ENCODE measurements around the gene TTLL10.
"Not testable (repeated sequence)": the region's sequence is repeated elsewhere in the genome, so short reads cannot be mapped to it uniquely, and the experiment has no call there.

TTLL10 gene

GRCh38 chr1:1142352-1142751, 31.3 kb upstream of the TTLL10 start:
- not testable (repeated sequence) for DNase-seq (ENCODE audit: low read depth); H3K9me3 ChIP-seq (ENCODE audit: control insufficient read depth, low read length); H3K4me3 ChIP-seq (ENCODE audit: low read length); H3K36me3 ChIP-seq (ENCODE audit: control insufficient read depth, insufficient read depth, low read length, severe bottlenecking); H3K4me1 ChIP-seq (ENCODE audit: control insufficient read depth, insufficient read depth, low read length); H3K9ac ChIP-seq (ENCODE audit: low read length)
- H3K27me3 ChIP-seq (replicated peaks; ENCODE audit: control insufficient read depth, insufficient read depth, low read length) = peaks cover 11% of the 10 kb centered on the region

GRCh38 chr1:1142844-1143243, 30.8 kb upstream of the TTLL10 start:
- no peak for DNase-seq (ENCODE audit: low read depth)
- Histone ChIP-seq H3K9ac (ENCODE audit: low read length) (no peak overlapping the region), H3K27me3 (replicated peaks; ENCODE audit: control insufficient read depth, insufficient read depth, low read length) (peaks cover 13% of the 10 kb centered on the region), H3K4me1 (ENCODE audit: control insufficient read depth, insufficient read depth, low read length) (no peaks in the 10 kb centered on the region), H3K36me3 (ENCODE audit: control insufficient read depth, insufficient read depth, low read length, severe bottlenecking) (no peaks in the 10 kb centered on the region), H3K9me3 (ENCODE audit: control insufficient read depth, low read length) (no peaks in the 10 kb centered on the region), H3K4me3 (ENCODE audit: low read length) (no peak overlapping the region)

- Histone ChIP-seq H3K27me3 (replicated peaks; ENCODE audit: control insufficient read depth, insufficient read depth, low read length) (peaks cover 17% of the 10 kb centered on the region), H3K4me3 (ENCODE audit: low read length) (no peak overlapping the region)
- no peak for DNase-seq (ENCODE audit: low read depth)
Observed at GRCh38 chr1:1143636-1144035, 30.0 kb upstream of the TTLL10 start.

DNA sequence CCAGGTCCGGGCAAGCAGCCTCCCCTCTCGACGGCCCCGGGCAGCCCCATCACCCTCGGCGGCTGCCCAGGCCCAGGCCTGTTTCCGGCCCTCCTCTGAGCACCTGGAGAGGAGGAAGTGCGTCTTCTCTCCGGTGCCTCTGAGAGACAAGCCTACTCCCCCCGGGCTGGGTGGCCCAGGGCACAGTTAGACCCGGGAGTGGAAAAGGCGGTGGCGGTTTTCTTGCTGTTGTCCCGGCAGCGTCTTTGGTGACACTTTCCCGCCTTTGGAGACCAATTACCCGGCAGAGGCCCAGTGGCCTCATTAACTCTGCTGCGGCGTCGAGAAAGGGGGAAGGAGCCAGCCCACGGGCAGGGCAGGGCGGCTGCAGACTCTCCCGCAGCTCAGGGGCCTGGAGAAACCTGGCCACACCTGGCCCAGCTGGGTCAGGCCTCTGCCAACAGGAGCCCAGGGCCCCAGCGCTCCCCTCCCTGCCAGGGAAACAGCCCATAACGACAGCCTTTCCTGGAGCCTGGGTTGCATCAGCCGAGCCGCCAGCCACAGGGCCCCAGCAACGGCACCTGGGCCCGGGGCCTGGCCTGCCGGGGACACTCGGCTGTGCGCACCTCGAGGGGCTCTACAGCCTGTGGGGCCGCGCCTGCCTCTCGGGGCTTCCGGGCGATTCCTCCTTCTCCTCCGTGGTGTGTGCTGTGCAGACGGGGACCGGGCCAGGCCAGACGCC, 29.4 kb upstream of the TTLL10 start:
- Histone ChIP-seq H3K27me3 (replicated peaks; ENCODE audit: control insufficient read depth, insufficient read depth, low read length) (peaks cover 17% of the 10 kb centered on the region), H3K9ac (ENCODE audit: low read length) (no peak overlapping the region), H3K4me3 (ENCODE audit: low read length) (no peak overlapping the region), H3K36me3 (ENCODE audit: control insufficient read depth, insufficient read depth, low read length, severe bottlenecking) (no peaks in the 10 kb centered on the region), H3K9me3 (ENCODE audit: control insufficient read depth, low read length) (no peaks in the 10 kb centered on the region), H3K4me1 (ENCODE audit: control insufficient read depth, insufficient read depth, low read length) (no peaks in the 10 kb centered on the region)
- DNase-seq (ENCODE audit: low read depth) = no peak

More at GRCh38 chr1:1143636-1144035, 30.0 kb upstream of the TTLL10 start:
- Histone ChIP-seq H3K9ac (ENCODE audit: low read length) (no peak overlapping the region), H3K36me3 (ENCODE audit: control insufficient read depth, insufficient read depth, low read length, severe bottlenecking) (no peaks in the 10 kb centered on the region), H3K4me1 (ENCODE audit: control insufficient read depth, insufficient read depth, low read length) (no peaks in the 10 kb centered on the region), H3K9me3 (ENCODE audit: control insufficient read depth, low read length) (no peaks in the 10 kb centered on the region)

GRCh38 chr1:1144843-1145546, 28.7 kb upstream of the TTLL10 start:
- Histone ChIP-seq H3K4me3 (ENCODE audit: low read length) (no peak overlapping the region), H3K4me1 (ENCODE audit: control insufficient read depth, insufficient read depth, low read length) (no peaks in the 10 kb centered on the region), H3K9ac (ENCODE audit: low read length) (no peak overlapping the region), H3K36me3 (ENCODE audit: control insufficient read depth, insufficient read depth, low read length, severe bottlenecking) (no peaks in the 10 kb centered on the region), H3K27me3 (replicated peaks; ENCODE audit: control insufficient read depth, insufficient read depth, low read length) (peaks cover 17% of the 10 kb centered on the region), H3K9me3 (ENCODE audit: control insufficient read depth, low read length) (no peaks in the 10 kb centered on the region)
- no peak for DNase-seq (ENCODE audit: low read depth)

- no peaks in the 10 kb centered on the region for H3K36me3 ChIP-seq (ENCODE audit: control insufficient read depth, insufficient read depth, low read length, severe bottlenecking)
- no peak for DNase-seq (ENCODE audit: low read depth)
Observed at GRCh38 chr1:1145547-1145914, 28.1 kb upstream of the TTLL10 start.

GRCh38 chr1:1146026-1146425, 27.7 kb upstream of the TTLL10 start:
- Histone ChIP-seq H3K27me3 (replicated peaks; ENCODE audit: control insufficient read depth, insufficient read depth, low read length) (peaks cover 14% of the 10 kb centered on the region), H3K36me3 (ENCODE audit: control insufficient read depth, insufficient read depth, low read length, severe bottlenecking) (no peaks in the 10 kb centered on the region), H3K4me1 (ENCODE audit: control insufficient read depth, insufficient read depth, low read length) (no peaks in the 10 kb centered on the region), H3K9me3 (ENCODE audit: control insufficient read depth, low read length) (no peaks in the 10 kb centered on the region), H3K4me3 (ENCODE audit: low read length) (no peak overlapping the region), H3K9ac (ENCODE audit: low read length) (no peak overlapping the region)
- DNase-seq (ENCODE audit: low read depth) = no peak

More at GRCh38 chr1:1145547-1145914, 28.1 kb upstream of the TTLL10 start:
- Histone ChIP-seq H3K4me3 (ENCODE audit: low read length) (no peak overlapping the region), H3K4me1 (ENCODE audit: control insufficient read depth, insufficient read depth, low read length) (no peaks in the 10 kb centered on the region), H3K9ac (ENCODE audit: low read length) (no peak overlapping the region), H3K9me3 (ENCODE audit: control insufficient read depth, low read length) (no peaks in the 10 kb centered on the region), H3K27me3 (replicated peaks; ENCODE audit: control insufficient read depth, insufficient read depth, low read length) (peaks cover 16% of the 10 kb centered on the region)

GRCh38 chr1:1146596-1146995, 27.1 kb upstream of the TTLL10 start:
- no peaks in the 10 kb centered on the region for H3K9me3 ChIP-seq (ENCODE audit: control insufficient read depth, low read length)
- H3K4me1 ChIP-seq (ENCODE audit: control insufficient read depth, insufficient read depth, low read length) = no peaks in the 10 kb centered on the region
- peaks cover 14% of the 10 kb centered on the region for H3K27me3 ChIP-seq (replicated peaks; ENCODE audit: control insufficient read depth, insufficient read depth, low read length)
- no peak for DNase-seq (ENCODE audit: low read depth)
- no peak overlapping the region for H3K9ac ChIP-seq (ENCODE audit: low read length)
- no peak overlapping the region for H3K4me3 ChIP-seq (ENCODE audit: low read length)
- H3K36me3 ChIP-seq (ENCODE audit: control insufficient read depth, insufficient read depth, low read length, severe bottlenecking) = no peaks in the 10 kb centered on the region

- Histone ChIP-seq H3K27me3 (replicated peaks; ENCODE audit: control insufficient read depth, insufficient read depth, low read length) (peaks cover 14% of the 10 kb centered on the region), H3K9me3 (ENCODE audit: control insufficient read depth, low read length) (no peaks in the 10 kb centered on the region), H3K4me3 (ENCODE audit: low read length) (no peak overlapping the region), H3K4me1 (ENCODE audit: control insufficient read depth, insufficient read depth, low read length) (no peaks in the 10 kb centered on the region), H3K9ac (ENCODE audit: low read length) (no peak overlapping the region), H3K36me3 (ENCODE audit: control insufficient read depth, insufficient read depth, low read length, severe bottlenecking) (no peaks in the 10 kb centered on the region)
- no peak for DNase-seq (ENCODE audit: low read depth)
Observed at GRCh38 chr1:1148061-1148460, 25.6 kb upstream of the TTLL10 start.

DNA sequence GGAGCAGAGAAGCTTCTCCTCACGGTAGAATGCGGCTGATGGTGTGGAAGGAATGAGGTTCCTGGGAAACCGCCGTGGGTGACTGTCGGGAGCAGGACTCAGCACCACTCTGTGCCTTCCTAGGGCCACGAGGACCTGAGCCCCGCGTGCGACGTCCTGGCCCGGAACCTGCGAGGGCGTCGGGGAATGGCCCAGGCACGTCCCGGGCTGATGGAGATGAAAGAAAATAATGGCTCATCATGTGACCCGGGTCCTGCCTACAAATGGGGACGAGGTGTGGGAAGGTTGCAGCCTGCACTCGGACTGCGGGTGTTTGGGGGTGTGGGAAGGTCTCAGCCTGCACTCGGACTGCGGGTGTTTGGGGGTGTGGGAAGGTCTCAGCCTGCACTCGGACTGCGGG, 25.1 kb upstream of the TTLL10 start:
- Histone ChIP-seq H3K9me3 (ENCODE audit: control insufficient read depth, low read length) (no peaks in the 10 kb centered on the region), H3K4me1 (ENCODE audit: control insufficient read depth, insufficient read depth, low read length) (peaks cover 2% of the 10 kb centered on the region), H3K36me3 (ENCODE audit: control insufficient read depth, insufficient read depth, low read length, severe bottlenecking) (no peaks in the 10 kb centered on the region), H3K4me3 (ENCODE audit: low read length) (no peak overlapping the region), H3K9ac (ENCODE audit: low read length) (no peak overlapping the region), H3K27me3 (replicated peaks; ENCODE audit: control insufficient read depth, insufficient read depth, low read length) (peaks cover 14% of the 10 kb centered on the region)
- no peak for DNase-seq (ENCODE audit: low read depth)

DNA sequence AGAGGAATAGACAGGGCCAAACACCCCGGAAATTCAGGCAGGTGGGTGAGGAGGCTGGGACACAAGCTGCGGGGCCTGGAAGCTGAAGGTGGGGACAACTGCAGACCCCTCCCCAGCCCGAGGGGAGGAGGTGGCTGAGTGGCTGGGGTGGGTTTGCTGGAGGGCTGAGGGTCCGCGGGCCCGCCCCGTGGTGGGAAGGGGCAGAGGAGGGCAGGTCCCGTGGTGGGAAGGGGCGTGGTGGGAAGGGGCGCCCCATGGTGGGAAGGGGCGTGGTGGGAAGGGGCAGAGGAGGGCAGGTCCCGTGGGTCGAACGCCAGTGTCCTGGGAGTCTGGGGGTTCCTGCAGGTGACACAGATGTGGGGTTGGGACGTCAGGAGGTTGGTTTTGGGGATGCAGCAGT, 24.3 kb upstream of the TTLL10 start:
- no peaks in the 10 kb centered on the region for H3K9me3 ChIP-seq (ENCODE audit: control insufficient read depth, low read length)
- peaks cover 9% of the 10 kb centered on the region for H3K4me1 ChIP-seq (ENCODE audit: control insufficient read depth, insufficient read depth, low read length)

More for the DNA sequence above, 24.3 kb upstream of the TTLL10 start:
- Histone ChIP-seq H3K36me3 (ENCODE audit: control insufficient read depth, insufficient read depth, low read length, severe bottlenecking) (no peaks in the 10 kb centered on the region), H3K27me3 (replicated peaks; ENCODE audit: control insufficient read depth, insufficient read depth, low read length) (peaks cover 14% of the 10 kb centered on the region), H3K4me3 (ENCODE audit: low read length) (no peak overlapping the region), H3K9ac (ENCODE audit: low read length) (no peak overlapping the region)
- no peak for DNase-seq (ENCODE audit: low read depth)
